GM12878 (cell line): ENCODE measurements around the gene RMP24.

Experiments
- ATAC-seq: fragments of 200-7000 bp; cut with Tn5 transposase; 3 replicates; pipeline ENCODE4 v1.9.1; 2020; ENCODE audit warnings: mild to moderate bottlenecking, moderate library complexity
- BruUV-seq: library from RNA; stranded (reverse); fragments of 400-500 nt; replicated peaks from 2 replicates; lab custom pipeline; 2021; lab: Mats Ljungman, UMichigan
- CTCF ChIA-PET: fragments of 300-600 bp; sonication (Branson Sonifier 250); formaldehyde crosslinking; extraction: SDS; loops from one replicate; lab custom pipeline; 2021; ENCODE audit warnings: inconsistent platforms; lab: Yijun Ruan, JAX
- POLR2A ChIA-PET: fragments of 350-600 bp; formaldehyde crosslinking; extraction: SDS; loops from one replicate; lab custom pipeline; 2021; ENCODE audit warnings: inconsistent platforms; lab: Charles Lee
- RAD21 ChIA-PET: fragments of 300-600 bp; sonication (Branson Sonifier 250); formaldehyde crosslinking; loops from one replicate; lab custom pipeline; 2023; ENCODE audit warnings: antibody characterized with exemption; ENCODE audit not compliant: unreplicated experiment; lab: Charles Lee
- SMC1A ChIA-PET: fragments of 300-600 bp; sonication (Branson Sonifier 250); formaldehyde crosslinking; loops from one replicate; lab custom pipeline; 2023; ENCODE audit not compliant: unreplicated experiment, uncharacterized antibody; lab: Charles Lee
- DNase-seq: peaks from one replicate; pipeline ENCODE4 v3.0.0-alpha.2; 2011; ENCODE audit warnings: low read depth, low spot score
- FAIRE-seq: peaks from 3 replicates; lab custom pipeline; 2011; peaks lifted over from hg19 to GRCh38; lab: Jason Lieb, UNC
- H2AFZ ChIP-seq: 2 replicates; pipeline ENCODE4 v1.6.0; 2011; ENCODE audit warnings: low read depth, low read length, control low read depth; ENCODE audit not compliant: control insufficient read depth
- H3K27ac ChIP-seq: 2 replicates; pipeline ENCODE4 v1.5.1; 2011; ENCODE audit warnings: control low read depth; ENCODE audit not compliant: control insufficient read depth, insufficient read depth
- H3K27me3 ChIP-seq, 2 experiments: replicated peaks in 1 of 2; 2 replicates each; pipeline versions ENCODE4 v1.6.0 to v1.6.1; 2011; ENCODE audit warnings: low read length in 1 of 2; ENCODE audit not compliant: control insufficient read depth in 2 of 2, insufficient read depth in 2 of 2
- H3K36me3 ChIP-seq, 2 experiments: 2 replicates each; pipeline ENCODE4 v1.5.1; 2011; ENCODE audit warnings: low read length in 1 of 2; ENCODE audit not compliant: control insufficient read depth in 2 of 2, insufficient read depth in 2 of 2
- H3K4me1 ChIP-seq: 2 replicates; pipeline ENCODE4 v1.6.1; 2011; ENCODE audit warnings: mild to moderate bottlenecking, low read length, moderate library complexity, mixed read lengths; ENCODE audit not compliant: control insufficient read depth, insufficient read depth
- H3K4me2 ChIP-seq: 2 replicates; pipeline ENCODE4 v1.6.0; 2011; ENCODE audit warnings: control low read depth; ENCODE audit not compliant: control insufficient read depth, insufficient read depth
- H3K4me3 ChIP-seq: fragments of 200-600 bp; sonication (generic); 2 replicates; pipeline ENCODE4 v1.5.1; 2016
- H3K79me2 ChIP-seq: 2 replicates; pipeline ENCODE4 v1.6.0; 2011; ENCODE audit warnings: low read length; ENCODE audit not compliant: control insufficient read depth, insufficient read depth
- H3K9ac ChIP-seq: 2 replicates; pipeline ENCODE4 v1.8.0; 2011; ENCODE audit warnings: low read length, control low read depth, mixed read lengths; ENCODE audit not compliant: control insufficient read depth, insufficient read depth
- H3K9me3 ChIP-seq: replicated peaks from 3 replicates; pipeline ENCODE4 v1.5.1; 2011; ENCODE audit warnings: mild to moderate bottlenecking, low read length; ENCODE audit not compliant: control insufficient read depth, insufficient read depth
- H4K20me1 ChIP-seq: 2 replicates; pipeline ENCODE4 v1.6.0; 2011; ENCODE audit not compliant: control insufficient read depth, insufficient read depth
- EZH2 ChIP-seq: IDR thresholded peaks from 2 replicates; pipeline ENCODE4 v1.6.1; 2012; ENCODE audit warnings: low read depth, mild to moderate bottlenecking, control low read depth, inconsistent platforms, low read length, borderline replicate concordance; ENCODE audit not compliant: control insufficient read depth
- POU2F2 ChIP-seq: IDR thresholded peaks from 3 replicates; pipeline ENCODE4 v1.6.1; 2011; ENCODE audit warnings: low read depth, mild to moderate bottlenecking, low read length, borderline replicate concordance
- RAD21 ChIP-seq: IDR thresholded peaks from 2 replicates; pipeline ENCODE4 v1.6.1; 2011; ENCODE audit warnings: mild to moderate bottlenecking, low read depth, low read length, moderate library complexity; ENCODE audit not compliant: insufficient read depth
- RBBP5 ChIP-seq: fragments of 200-600 bp; sonication (generic); conservative IDR thresholded peaks from 2 replicates; pipeline ENCODE4 v1.6.1; 2016
- WGBS: methylation state at CpG from one replicate; pipeline ENCODE4 v1.1.6; 2016; ENCODE audit warnings: low lambda C conversion rate; ENCODE audit not compliant: insufficient replicate concordance, insufficient coverage; ENCODE audit errors: missing lambda C conversion rate; 5-methylcytosine and 5-hydroxymethylcytosine counted together
- in situ Hi-C: fragments of 300-500 bp; cut with MboI; formaldehyde crosslinking; loops from 9 replicates; pipeline ENCODE4 v1.14.3; 2018; ENCODE audit warnings: mixed read lengths
- intact Hi-C: fragments of 100-400 bp; cut with micrococcal nuclease; formaldehyde crosslinking; loops from one replicate; pipeline ENCODE4 v1.14.2; 2022; ENCODE audit not compliant: unreplicated experiment
- TF ChIP-seq, protein P1 (sequence below): IDR thresholded peaks from 2 replicates; pipeline ENCODE4 v1.6.1; 2011; ENCODE audit warnings: low read depth, mild to moderate bottlenecking, low read length, moderate library complexity, borderline replicate concordance; ENCODE audit errors: extremely low read depth

Gene RMP24

DNA sequence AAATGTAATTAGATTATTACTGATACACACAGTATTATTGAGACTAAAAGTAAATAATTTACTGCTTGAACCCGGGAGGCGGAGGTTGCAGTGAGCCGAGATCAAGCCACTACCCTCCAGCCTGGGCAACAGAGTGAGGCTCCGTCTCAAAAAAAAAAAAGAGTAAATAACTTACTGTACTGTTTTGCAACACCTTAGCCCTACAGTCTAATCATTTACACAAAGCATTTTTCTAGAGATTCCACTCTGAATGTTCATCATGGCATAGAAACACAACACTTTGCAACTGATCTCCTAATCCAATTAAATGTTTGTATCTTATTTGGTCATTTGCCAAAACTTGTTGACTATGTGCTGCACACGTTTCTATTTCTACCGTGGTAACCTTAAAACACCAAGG is 23.4 kb upstream of the RMP24 start:
- Histone ChIP-seq H3K4me3 (no peak overlapping the region), H3K9ac (no peak overlapping the region), H3K27me3 (no peaks in the 10 kb centered on the region)
- ATAC-seq: no peak
- TF ChIP-seq, protein P1, sequence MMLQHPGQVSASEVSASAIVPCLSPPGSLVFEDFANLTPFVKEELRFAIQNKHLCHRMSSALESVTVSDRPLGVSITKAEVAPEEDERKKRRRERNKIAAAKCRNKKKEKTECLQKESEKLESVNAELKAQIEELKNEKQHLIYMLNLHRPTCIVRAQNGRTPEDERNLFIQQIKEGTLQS: no peak
- TF ChIP-seq RBBP5: no peak
- TF ChIP-seq EZH2: no peak
- TF ChIP-seq POU2F2: no peak
- TF ChIP-seq RAD21: no peak
- TF ChIP-seq, all 136 proteins: peak for 0
- ChIA-PET POLR2A (no interaction called here), SMC1A (interaction anchor here (0.6 to 3.6 kb wide), 2 partner anchors 57 to 193 kb away, joined by 3 to 21 read pairs; no protein-coding TSS in a partner anchor), CTCF (interaction anchor here (1.7 to 4.7 kb wide), 3 partner anchors 11 to 563 kb away, joined by 8 to 30 read pairs (median 17); no protein-coding TSS in a partner anchor), RAD21 (interaction anchor here (1.8 to 2.6 kb wide), 3 partner anchors 11 to 336 kb away, joined by 4 to 9 read pairs (median 7); no protein-coding TSS in a partner anchor)
- Histone ChIP-seq H3K9me3 (no peaks in the 10 kb centered on the region), H3K4me2 (no peak overlapping the region), H3K4me1 (no peaks in the 10 kb centered on the region), H4K20me1 (no peaks in the 10 kb centered on the region), H3K79me2 (no peaks in the 10 kb centered on the region), H2AFZ (no peak overlapping the region), H3K36me3 (no peaks in the 10 kb centered on the region), H3K27ac (no peak overlapping the region)
- in situ Hi-C loops (loop anchor here (5.0 kb wide), 1 partner anchor 192 kb away; no protein-coding TSS in a partner anchor), intact Hi-C loops (loop anchor here (5.0 kb wide), 1 partner anchor 547 kb away; no protein-coding TSS in a partner anchor)
- DNase-seq (no peak), FAIRE-seq (no peak)
- BruUV-seq: no TSS peak
- 64% methylated on average over 6 of the region's 6 CpGs for WGBS
